Adipose tissue (tissue), 3 donors: ENCODE results near the gene NDUFA5. TPM values are rescaled to one million over a fixed set of nuclear protein-coding genes. Genes with fewer than 3 reads are reported as not detected.
A peak's percentile ranks its signal among the peaks of the same experiment; 100 is the strongest.
"Not testable (repeated sequence)": the region's sequence is repeated elsewhere in the genome, so short reads cannot be mapped to it uniquely, and the experiment has no call there.

Experiments used
- H3K27ac ChIP-seq: one replicate; pipeline ENCODE4 v1.5.1; 2013; ENCODE audit warnings: low read depth, low read length
- WGBS, 3 donors: extraction: QIAGEN DNeasy Blood & Tissue Kit; methylation state at CpG; one replicate each; pipeline ENCODE4 v1.1.7; 2013; 5-methylcytosine and 5-hydroxymethylcytosine counted together
- polyA plus RNA-seq, 3 donors: library from polyadenylated mRNA; stranded (reverse); fragments of 200-250 nt; gene quantifications; one replicate each; pipeline ENCODE4 v1.2.3, GENCODE V29; 2013
- donor health status: healthy with polysubstance abuse.
- donor health status: Bipolar disorder and iron deficiency.
- donor health status: healthy.

NDUFA5 gene
- polyA plus RNA-seq, 3 donors = 27.5 to 93.9 (median 39.6) TPM

- WGBS, 3 donors = 20 to 53% (median 21%) methylated on average over 2 of the region's 2 CpGs
Measured at GRCh38 chr7:123569352-123570010, 11.9 kb upstream of the NDUFA5 start.

DNA sequence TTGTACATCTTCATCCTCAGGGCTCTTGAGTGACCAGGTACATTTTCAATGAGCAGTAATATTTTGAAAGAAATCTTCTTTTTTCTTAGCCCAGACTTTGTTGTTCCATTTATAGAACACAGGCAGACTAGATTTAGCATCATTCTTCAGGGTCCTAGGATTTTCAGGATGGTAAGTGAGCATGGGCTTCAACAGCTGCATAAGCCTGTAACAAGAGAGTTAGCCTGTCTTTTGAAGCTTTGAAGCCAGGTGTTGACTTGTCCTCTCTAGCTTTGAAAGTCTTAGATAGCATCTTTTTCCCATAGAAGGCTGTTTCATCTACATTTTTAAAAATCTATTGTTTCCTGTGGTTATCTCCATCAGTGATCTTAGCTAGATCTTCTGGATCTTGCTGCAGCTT is 4.5 kb upstream of the NDUFA5 start:
- H3K27ac ChIP-seq = no peak overlapping the region

More at GRCh38 chr7:123569352-123570010, 11.9 kb upstream of the NDUFA5 start:
- H3K27ac ChIP-seq = no peak overlapping the region

DNA sequence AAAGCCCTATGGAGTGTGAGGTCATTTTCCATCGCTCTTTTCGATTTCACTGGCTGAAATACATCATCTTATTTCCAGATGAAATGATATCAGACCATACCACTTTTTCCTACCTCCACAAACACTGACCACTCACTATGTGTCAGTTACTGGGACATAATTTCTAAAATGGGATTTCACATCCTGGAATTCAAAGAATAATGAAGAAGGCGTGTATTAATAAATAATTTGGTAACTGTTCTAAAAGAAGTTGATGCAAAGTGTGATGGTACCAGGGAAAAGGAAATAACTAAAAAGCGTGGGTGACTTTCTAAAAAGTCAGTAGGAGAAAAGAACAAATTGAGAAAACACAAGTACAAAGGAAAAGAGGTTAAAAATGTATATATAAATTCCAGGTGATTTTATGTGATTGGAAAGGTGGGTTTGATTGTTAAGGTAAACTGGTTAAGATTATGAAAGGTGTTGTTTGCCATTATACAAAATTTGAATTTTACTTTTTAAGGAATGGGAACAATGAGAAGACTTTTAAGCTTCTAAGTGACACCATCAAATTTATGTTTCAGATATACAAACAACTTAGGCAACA is 764 bp upstream of the NDUFA5 start:
- H3K27ac ChIP-seq = no peak overlapping the region
- 50 to 53% (median 52%) methylated on average over 4 of the region's 4 CpGs for WGBS, 3 donors

DNA sequence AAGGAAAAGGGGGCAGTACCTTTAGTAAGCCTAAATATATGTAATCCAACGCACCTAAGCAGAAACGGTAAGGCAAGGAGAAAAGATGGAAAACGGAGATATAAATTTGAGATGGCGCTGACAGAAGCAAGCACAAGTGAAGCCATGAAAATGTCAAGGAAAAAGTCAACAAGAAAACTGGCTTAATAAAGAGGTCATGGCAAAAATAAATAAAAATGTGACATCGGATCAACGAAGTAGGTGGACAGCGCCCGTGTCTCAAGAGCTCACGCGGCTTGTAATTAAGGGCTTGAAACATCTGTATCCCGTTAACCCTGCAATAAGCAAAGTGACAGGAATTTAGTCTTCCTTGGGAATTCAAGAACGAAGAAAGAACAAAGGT is 611 bp downstream of the NDUFA5 start:
- no peak overlapping the region for H3K27ac ChIP-seq
- WGBS, 3 donors = 2% methylated on average over 12 of the region's 12 CpGs

- H3K27ac ChIP-seq = no peak overlapping the region
Measured at GRCh38 chr7:123555484-123555883, 2.1 kb downstream of the NDUFA5 start.

DNA sequence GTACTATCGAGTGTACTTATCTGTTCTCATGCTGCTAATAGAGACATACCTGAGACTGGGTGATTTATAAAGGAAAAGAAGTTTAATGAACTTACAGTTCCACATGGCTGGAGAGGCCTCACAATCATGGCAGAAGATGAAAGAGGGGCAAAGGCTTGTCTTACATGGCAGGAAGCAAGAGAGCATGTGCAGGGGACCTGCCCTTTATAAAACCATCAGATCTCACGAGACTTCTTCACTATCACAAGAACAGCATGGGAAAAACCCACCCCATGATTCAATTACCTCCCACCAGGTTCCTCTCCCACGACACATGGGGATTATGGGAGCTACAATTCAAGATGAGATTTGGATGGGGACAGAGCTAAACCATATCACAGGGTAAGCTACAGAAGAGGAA is 4.5 kb downstream of the NDUFA5 start:
- 89 to 92% (median 89%) methylated on average over 3 of the region's 3 CpGs for WGBS, 3 donors

GRCh38 chr7:123552641-123553040 is 5.0 kb downstream of the NDUFA5 start:
- no peak overlapping the region for H3K27ac ChIP-seq
- WGBS, 3 donors = 96 to 99% (median 98%) methylated on average over 2 of the region's 2 CpGs

More for the DNA sequence above, 4.5 kb downstream of the NDUFA5 start:
- no peak overlapping the region for H3K27ac ChIP-seq

DNA sequence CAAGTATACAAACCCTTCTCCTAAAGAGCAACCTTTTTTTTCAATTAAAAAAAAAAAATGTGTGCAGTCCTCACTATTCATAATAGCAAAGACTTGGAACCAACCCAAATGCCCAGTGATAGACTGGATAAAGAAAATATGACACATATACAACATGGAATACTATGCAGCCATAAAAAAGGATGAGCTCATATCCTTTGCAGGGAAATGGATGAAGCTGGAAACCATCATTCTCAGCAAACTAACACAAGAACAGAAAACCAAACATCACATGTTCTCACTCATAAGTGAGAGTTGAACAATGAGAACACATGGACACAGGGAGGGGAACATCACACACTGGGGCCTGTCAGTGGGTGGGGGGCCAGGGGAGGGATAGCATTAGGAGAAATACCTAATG is 5.5 kb downstream of the NDUFA5 start:
- not testable (repeated sequence) for H3K27ac ChIP-seq

- WGBS, 3 donors = 79 to 89% (median 89%) methylated on average over 1 of the region's 1 CpG
Measured at GRCh38 chr7:123548406-123548805, 9.2 kb downstream of the NDUFA5 start.

GRCh38 chr7:123539871-123540270 is 17.7 kb downstream of the NDUFA5 start:
- H3K27ac ChIP-seq = no peak overlapping the region
- WGBS, 3 donors = 23 to 45% (median 32%) methylated on average over 1 of the region's 1 CpG

More at GRCh38 chr7:123548406-123548805, 9.2 kb downstream of the NDUFA5 start:
- H3K27ac ChIP-seq = no peak overlapping the region

DNA sequence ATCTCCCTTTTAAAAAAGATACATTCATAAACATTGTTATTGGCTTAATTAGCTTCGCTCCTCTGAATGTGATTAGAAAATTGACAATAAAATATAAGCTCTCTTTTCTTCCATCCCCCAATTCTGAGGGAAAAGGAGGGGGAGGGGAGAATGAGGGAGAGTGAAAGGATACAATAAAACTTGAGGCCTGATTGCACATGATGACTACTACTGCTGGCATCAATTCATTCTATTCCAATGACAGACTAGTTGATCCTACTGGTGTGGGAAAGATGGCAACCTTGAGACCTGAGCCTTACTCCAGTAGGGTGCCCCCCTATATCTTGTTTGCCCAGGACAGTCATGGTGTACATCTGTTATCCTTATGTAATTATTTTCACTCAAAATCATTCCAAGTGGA is 18.7 kb downstream of the NDUFA5 start:
- H3K27ac ChIP-seq = no peak overlapping the region

GRCh38 chr7:123538189-123538714 is 19.4 kb downstream of the NDUFA5 start:
- no peak overlapping the region for H3K27ac ChIP-seq
- 58 to 70% (median 62%) methylated on average over 7 of the region's 7 CpGs for WGBS, 3 donors

More for the DNA sequence above, 18.7 kb downstream of the NDUFA5 start:
- 96 to 100% (median 97%) methylated on average over 1 of the region's 1 CpG for WGBS, 3 donors

GRCh38 chr7:123537026-123537642 is 20.5 kb downstream of the NDUFA5 start:
- no peak overlapping the region for H3K27ac ChIP-seq
- 24 to 47% (median 32%) methylated on average over 3 of the region's 3 CpGs for WGBS, 3 donors

DNA sequence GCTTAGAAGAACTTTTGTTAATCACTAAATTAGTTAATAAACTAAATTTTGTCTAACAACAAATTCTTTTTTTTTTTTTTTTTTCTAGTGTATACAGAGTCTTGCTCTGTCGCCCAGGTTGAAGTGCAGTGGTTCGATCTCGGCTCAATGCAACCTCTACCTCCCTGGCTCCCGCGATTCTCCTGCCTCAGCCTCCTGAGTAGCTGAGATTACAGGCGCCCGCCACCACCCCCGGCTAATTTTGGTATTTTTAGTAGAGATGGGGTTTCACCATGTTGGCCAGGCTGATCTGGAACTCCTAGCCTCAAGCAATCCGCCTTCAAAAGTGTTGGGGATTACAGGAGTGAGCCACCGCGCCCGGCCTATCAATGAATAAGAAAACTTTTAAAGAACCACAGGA is 22.1 kb downstream of the NDUFA5 start:
- 90 to 94% (median 92%) methylated on average over 12 of the region's 12 CpGs for WGBS, 3 donors
- H3K27ac ChIP-seq = no peak overlapping the region

- 1% methylated on average over 54 of the region's 54 CpGs for WGBS, 3 donors
Measured at GRCh38 chr7:123534383-123535260, 23.0 kb downstream of the NDUFA5 start, which contains the start of gene IQUB. Gene IQUB, minus strand, starts transcription at chr7:123534595. Its CDS starts 22,255 bp downstream, at chr7:123512340.

DNA sequence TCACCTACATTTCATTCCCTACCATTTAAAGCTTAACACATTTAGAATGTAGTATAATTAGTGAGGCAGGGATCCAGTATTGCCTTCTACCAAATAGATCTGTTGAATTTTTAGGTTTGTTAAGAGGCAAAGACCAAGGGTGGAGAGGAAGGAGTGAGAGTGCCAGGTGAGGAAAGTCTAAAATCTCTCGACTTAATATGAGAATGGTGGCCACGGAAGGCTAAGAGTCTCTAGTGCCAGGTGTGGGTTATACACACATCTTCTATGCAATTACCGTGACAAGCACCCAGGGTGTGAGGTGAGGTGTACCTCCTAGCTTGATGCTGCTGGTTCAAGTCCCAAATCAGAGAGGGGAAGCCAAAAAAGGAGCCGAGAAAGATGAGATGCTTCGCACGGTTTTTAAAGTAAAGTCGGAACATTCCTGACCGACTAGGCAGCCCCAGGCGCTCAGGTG is 23.7 kb downstream of the NDUFA5 start:
- 2 to 5% (median 4%) methylated on average over 9 of the region's 9 CpGs for WGBS, 3 donors
- no peak overlapping the region for H3K27ac ChIP-seq

More at GRCh38 chr7:123534383-123535260, 23.0 kb downstream of the NDUFA5 start, which contains the start of gene IQUB:
- H3K27ac ChIP-seq = peak within 1 kb of the TSS; percentile 21

GRCh38 chr7:123533553-123533917 is 24.1 kb downstream of the NDUFA5 start:
- H3K27ac ChIP-seq = no peak overlapping the region
- WGBS, 3 donors = 46 to 84% (median 81%) methylated on average over 3 of the region's 3 CpGs

- not testable (repeated sequence) for H3K27ac ChIP-seq
- WGBS, 3 donors = 3 to 8% (median 4%) methylated on average over 7 to 30 of the region's 33 CpGs
Measured at GRCh38 chr7:123532788-123533552, 24.6 kb downstream of the NDUFA5 start.
